IMR-90 (cell line): ENCODE measurements around the gene DAAM1. TPM values are rescaled to one million over a fixed set of nuclear protein-coding genes. Genes with fewer than 3 reads are reported as not detected.

Experiments used
- ATAC-seq: fragments of 200-7000 bp; cut with Tn5 transposase; 2 replicates; pipeline ENCODE4 v1.9.1; 2020; ENCODE audit warnings: low read depth, mild to moderate bottlenecking, moderate library complexity
- BruUV-seq: library from RNA; stranded (reverse); fragments of 400-500 nt; replicated peaks from 2 replicates; lab custom pipeline; 2021; lab: Mats Ljungman, UMichigan
- CTCF ChIA-PET: fragments of 300-600 bp; formaldehyde crosslinking; extraction: SDS; loops from one replicate; lab custom pipeline; 2021; ENCODE audit warnings: antibody characterized with exemption; lab: Yijun Ruan, JAX
- POLR2A ChIA-PET: fragments of 300-600 bp; sonication (Branson Sonifier 250); formaldehyde crosslinking; loops from one replicate; lab custom pipeline; 2022; ENCODE audit warnings: antibody characterized with exemption; ENCODE audit not compliant: unreplicated experiment; lab: Charles Lee
- DNase-seq: peaks from one replicate; pipeline ENCODE4 v3.0.0; 2013
- H2AFZ ChIP-seq: replicated peaks from 2 replicates; pipeline ENCODE3; 2013; ENCODE audit warnings: low read length, mild to moderate bottlenecking; ENCODE audit not compliant: poor library complexity
- H2AK5ac ChIP-seq: 2 replicates; pipeline ENCODE4 v1.6.1; 2013; ENCODE audit warnings: low read depth, low read length, inconsistent platforms
- H2AK9ac ChIP-seq: replicated peaks from 2 replicates; pipeline ENCODE3; 2013; ENCODE audit warnings: mild to moderate bottlenecking, low read depth, low read length, moderate library complexity; ENCODE audit not compliant: poor library complexity
- H2BK120ac ChIP-seq: 2 replicates; pipeline ENCODE4 v1.6.1; 2013; ENCODE audit warnings: low read depth, low read length, inconsistent platforms
- H2BK15ac ChIP-seq: 3 replicates; pipeline ENCODE4 v1.6.1; 2013; ENCODE audit warnings: low read depth, low read length, inconsistent platforms
- H2BK20ac ChIP-seq: 2 replicates; pipeline ENCODE4 v1.6.1; 2013; ENCODE audit warnings: low read depth, mild to moderate bottlenecking, inconsistent platforms, low read length, moderate library complexity
- H2BK5ac ChIP-seq: 2 replicates; pipeline ENCODE4 v1.6.1; 2013; ENCODE audit warnings: mild to moderate bottlenecking, low read depth, low read length, inconsistent platforms; ENCODE audit not compliant: poor library complexity, severe bottlenecking
- H3K14ac ChIP-seq: replicated peaks from 2 replicates; pipeline ENCODE4 v1.6.1; 2013; ENCODE audit warnings: low read depth, low read length, inconsistent platforms
- H3K18ac ChIP-seq: 2 replicates; pipeline ENCODE4 v1.6.1; 2013; ENCODE audit warnings: low read depth, low read length, control low read depth
- H3K23ac ChIP-seq: 2 replicates; pipeline ENCODE4 v1.6.1; 2013; ENCODE audit warnings: low read depth, low read length, inconsistent platforms
- H3K27ac ChIP-seq: 2 replicates; pipeline ENCODE4 v1.5.1; 2013; ENCODE audit warnings: mild to moderate bottlenecking, control low read depth, low read length; ENCODE audit not compliant: insufficient read depth
- H3K27me3 ChIP-seq: 2 replicates; pipeline ENCODE4 v1.6.1; 2013; ENCODE audit warnings: low read length; ENCODE audit not compliant: control insufficient read depth, insufficient read depth
- H3K36me3 ChIP-seq: 2 replicates; pipeline ENCODE4 v1.6.1; 2013; ENCODE audit warnings: low read length, mixed read lengths; ENCODE audit not compliant: control insufficient read depth, insufficient read depth
- H3K4ac ChIP-seq: 2 replicates; pipeline ENCODE4 v1.6.1; 2013; ENCODE audit warnings: low read depth, low read length, inconsistent platforms
- H3K4me1 ChIP-seq: 2 replicates; pipeline ENCODE4 v1.6.1; 2013; ENCODE audit warnings: low read length, mixed read lengths; ENCODE audit not compliant: control insufficient read depth, insufficient read depth
- H3K4me2 ChIP-seq: 2 replicates; pipeline ENCODE4 v1.6.1; 2013; ENCODE audit warnings: low read depth, mild to moderate bottlenecking, control low read depth, low read length, moderate library complexity
- H3K4me3 ChIP-seq: 2 replicates; pipeline ENCODE4 v1.5.1; 2013; ENCODE audit warnings: low read depth, mild to moderate bottlenecking, control low read depth, low read length, moderate library complexity; ENCODE audit not compliant: insufficient read depth
- H3K56ac ChIP-seq: 2 replicates; pipeline ENCODE4 v1.6.1; 2013; ENCODE audit warnings: low read length, inconsistent platforms; ENCODE audit not compliant: insufficient read depth; ENCODE audit errors: extremely low read depth
- H3K79me1 ChIP-seq, 2 experiments: 2 replicates each; pipeline ENCODE4 v1.6.1; 2013; ENCODE audit warnings: low read length in 2 of 2, inconsistent platforms in 1 of 2, low read depth in 1 of 2
- H3K9ac ChIP-seq: 2 replicates; pipeline ENCODE4 v1.6.1; 2013; ENCODE audit warnings: low read depth, low read length, control low read depth
- H3K9me1 ChIP-seq: 2 replicates; pipeline ENCODE4 v1.6.1; 2013; ENCODE audit warnings: low read length, inconsistent platforms; ENCODE audit not compliant: insufficient read depth
- H3K9me3 ChIP-seq: 2 replicates; pipeline ENCODE4 v1.6.1; 2013; ENCODE audit warnings: low read length; ENCODE audit not compliant: control insufficient read depth, insufficient read depth
- H4K20me1 ChIP-seq: 2 replicates; pipeline ENCODE4 v1.6.1; 2013; ENCODE audit warnings: low read length, inconsistent platforms; ENCODE audit not compliant: insufficient read depth
- H4K5ac ChIP-seq: 2 replicates; pipeline ENCODE4 v1.6.1; 2013; ENCODE audit warnings: mild to moderate bottlenecking, low read depth, low read length, control low read depth
- H4K8ac ChIP-seq, 2 experiments: 2 replicates each; pipeline ENCODE4 v1.6.1; 2013; ENCODE audit warnings: low read depth in 2 of 2, low read length in 2 of 2, control low read depth in 1 of 2, inconsistent platforms in 1 of 2
- H4K91ac ChIP-seq: 2 replicates; pipeline ENCODE4 v1.6.1; 2013; ENCODE audit warnings: low read depth, low read length, inconsistent platforms; ENCODE audit not compliant: insufficient read depth
- BHLHE40 ChIP-seq: fragments of 150-350 bp; IDR thresholded peaks from 2 replicates; pipeline ENCODE4 v1.6.1; 2016; ENCODE audit warnings: mild to moderate bottlenecking, low read depth, low read length
- CEBPB ChIP-seq: IDR thresholded peaks from 2 replicates; pipeline ENCODE4 v1.6.1; 2012; ENCODE audit warnings: low read depth, low read length, improper control_type of control experiment
- CHD1 ChIP-seq: IDR thresholded peaks from 2 replicates; pipeline ENCODE4 v1.6.1; 2012; ENCODE audit warnings: low read depth, low read length, improper control_type of control experiment
- FOS ChIP-seq: fragments of 150-350 bp; IDR thresholded peaks from 2 replicates; pipeline ENCODE4 v1.6.1; 2016; ENCODE audit warnings: low read depth, low read length
- MAFK ChIP-seq: IDR thresholded peaks from 2 replicates; pipeline ENCODE4 v1.6.1; 2012; ENCODE audit warnings: low read depth, low read length, improper control_type of control experiment
- MAZ ChIP-seq: IDR thresholded peaks from 2 replicates; pipeline ENCODE4 v1.6.1; 2012; ENCODE audit warnings: low read depth, mild to moderate bottlenecking, low read length, improper control_type of control experiment, moderate library complexity, borderline replicate concordance
- MXI1 ChIP-seq: IDR thresholded peaks from 2 replicates; pipeline ENCODE4 v1.6.1; 2012; ENCODE audit warnings: low read depth, mild to moderate bottlenecking, low read length, moderate library complexity, borderline replicate concordance
- NFE2L2 ChIP-seq: fragments of 150-350 bp; IDR thresholded peaks from 2 replicates; pipeline ENCODE4 v1.6.1; 2016; ENCODE audit warnings: low read depth, mild to moderate bottlenecking, low read length
- POLR2A ChIP-seq: IDR thresholded peaks from 2 replicates; pipeline ENCODE4 v1.6.1; 2012; ENCODE audit warnings: mild to moderate bottlenecking, low read depth, low read length
- RAD21 ChIP-seq: IDR thresholded peaks from 2 replicates; pipeline ENCODE4 v1.6.1; 2012; ENCODE audit warnings: low read length, improper control_type of control experiment
- RCOR1 ChIP-seq: IDR thresholded peaks from 2 replicates; pipeline ENCODE4 v1.6.1; 2012; ENCODE audit warnings: mild to moderate bottlenecking, low read length, improper control_type of control experiment; ENCODE audit not compliant: insufficient replicate concordance
- SMC3 ChIP-seq: fragments of 150-350 bp; IDR thresholded peaks from 2 replicates; pipeline ENCODE4 v1.6.1; 2016; ENCODE audit warnings: low read depth, mild to moderate bottlenecking, antibody characterized with exemption, low read length, moderate library complexity
- WGBS, 2 experiments: methylation state at CpG; one replicate each; pipeline versions ENCODE4 v1.1.5 to v1.1.7; 2013; ENCODE audit warnings: missing lambda C conversion rate in 2 of 2; ENCODE audit not compliant: insufficient read length in 1 of 2; ENCODE audit errors: extremely low coverage in 2 of 2; 5-methylcytosine and 5-hydroxymethylcytosine counted together
- dilution Hi-C: fragments of 300-500 bp; cut with HindIII; formaldehyde crosslinking; loops from one replicate; pipeline ENCODE4 v1.14.3; 2018; ENCODE audit warnings: low sequenced_read_pairs; ENCODE audit not compliant: unreplicated experiment
- in situ Hi-C: fragments of 300-500 bp; cut with MboI; formaldehyde crosslinking; loops from 3 replicates; pipeline ENCODE4 v1.14.3; 2019; ENCODE audit warnings: low sequenced_read_pairs, inconsistent platforms, mixed read lengths
- intact Hi-C: fragments of 100-400 bp; cut with micrococcal nuclease; formaldehyde crosslinking; loops from 2 replicates; pipeline ENCODE4 v1.10.0; 2022
- polyA plus RNA-seq, 3 experiments: library from polyadenylated mRNA; depleted of rRNA; stranded (reverse); fragments of >200 nt; gene quantifications; 2 replicates each; pipeline ENCODE4 v1.2.3, GENCODE V29; 2012; ENCODE audit warnings: low replicate concordance in 1 of 3
- total RNA-seq: library from RNA; depleted of rRNA; stranded (reverse); fragments of >200 nt; gene quantifications from 2 replicates; pipeline ENCODE4 v1.2.3, GENCODE V29; 2012
- TF ChIP-seq, protein P1 (sequence below): conservative IDR thresholded peaks from 2 replicates; pipeline ENCODE4 v1.5.1; 2012; ENCODE audit warnings: mild to moderate bottlenecking, low read depth, low read length, improper control_type of control experiment
- TF ChIP-seq, protein P2 (sequence below): fragments of 150-350 bp; IDR thresholded peaks from 2 replicates; pipeline ENCODE4 v1.6.1; 2017; ENCODE audit warnings: mild to moderate bottlenecking, antibody characterized with exemption, low read length, low read depth
- TF ChIP-seq, protein P3 (sequence below): fragments of 150-350 bp; IDR thresholded peaks from 2 replicates; pipeline ENCODE4 v1.6.1; 2016; ENCODE audit warnings: low read depth, mild to moderate bottlenecking, low read length, moderate library complexity, borderline replicate concordance

DAAM1 gene
- total and polyA plus RNA-seq, 2 of the 4 experiments (the other 2 are of a cell fraction): 4.8 to 5.4 TPM

DNA sequence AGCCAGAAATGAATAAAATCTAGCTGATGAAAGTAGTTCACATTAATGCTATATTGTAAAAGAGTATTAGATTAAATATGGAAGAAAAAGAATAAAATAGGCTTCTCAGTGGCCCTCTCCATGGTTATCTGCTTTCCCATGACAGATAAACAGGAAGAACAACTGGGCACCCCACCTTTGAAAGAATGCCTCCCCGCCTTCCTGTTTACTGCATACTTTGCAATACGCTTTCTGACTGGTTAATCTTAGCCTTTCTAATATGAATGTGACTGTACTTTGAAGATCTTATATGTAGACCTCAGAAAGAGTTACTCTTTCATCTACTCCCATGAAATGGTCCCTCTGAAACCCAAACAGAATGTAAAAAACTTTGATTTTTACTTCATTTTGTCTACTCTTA, 34.1 kb upstream of the DAAM1 start:
- dilution Hi-C loops (no loop called here), intact Hi-C loops (no loop called here), in situ Hi-C loops (no loop called here)
- POLR2A ChIA-PET: no interaction called here
- ATAC-seq: no peak
- peaks cover 2% of the 10 kb centered on the region; the same call in 1 of the 2 replicates for H3K4me1 ChIP-seq
- no peak overlapping the region; the same call in 1 of the 2 replicates for H3K23ac ChIP-seq
- no TSS peak for BruUV-seq
- CTCF ChIA-PET: interaction anchor here (0.6 kb wide), 1 partner anchor 37 kb away, joined by 3 read pairs; no protein-coding TSS in a partner anchor
- no peak overlapping the region for H3K4me2 ChIP-seq
- H3K36me3 ChIP-seq: no peaks in the 10 kb centered on the region
- H2AK5ac ChIP-seq: no peak overlapping the region
- no peak overlapping the region for H3K9ac ChIP-seq
- no peak overlapping the region for H2AFZ ChIP-seq
- H3K9me3 ChIP-seq: peaks cover 3% of the 10 kb centered on the region; the same call in 1 of the 2 replicates
- H2BK120ac ChIP-seq: no peak overlapping the region
- TF ChIP-seq RCOR1 (no peak), MAFK (no peak), MXI1 (no peak), POLR2A (no peak), BHLHE40 (no peak), CEBPB (no peak), CHD1 (no peak), MAZ (no peak), RAD21 (no peak), SMC3 (no peak), FOS (no peak), NFE2L2 (no peak)
- TF ChIP-seq, protein P1, sequence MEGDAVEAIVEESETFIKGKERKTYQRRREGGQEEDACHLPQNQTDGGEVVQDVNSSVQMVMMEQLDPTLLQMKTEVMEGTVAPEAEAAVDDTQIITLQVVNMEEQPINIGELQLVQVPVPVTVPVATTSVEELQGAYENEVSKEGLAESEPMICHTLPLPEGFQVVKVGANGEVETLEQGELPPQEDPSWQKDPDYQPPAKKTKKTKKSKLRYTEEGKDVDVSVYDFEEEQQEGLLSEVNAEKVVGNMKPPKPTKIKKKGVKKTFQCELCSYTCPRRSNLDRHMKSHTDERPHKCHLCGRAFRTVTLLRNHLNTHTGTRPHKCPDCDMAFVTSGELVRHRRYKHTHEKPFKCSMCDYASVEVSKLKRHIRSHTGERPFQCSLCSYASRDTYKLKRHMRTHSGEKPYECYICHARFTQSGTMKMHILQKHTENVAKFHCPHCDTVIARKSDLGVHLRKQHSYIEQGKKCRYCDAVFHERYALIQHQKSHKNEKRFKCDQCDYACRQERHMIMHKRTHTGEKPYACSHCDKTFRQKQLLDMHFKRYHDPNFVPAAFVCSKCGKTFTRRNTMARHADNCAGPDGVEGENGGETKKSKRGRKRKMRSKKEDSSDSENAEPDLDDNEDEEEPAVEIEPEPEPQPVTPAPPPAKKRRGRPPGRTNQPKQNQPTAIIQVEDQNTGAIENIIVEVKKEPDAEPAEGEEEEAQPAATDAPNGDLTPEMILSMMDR: no peak
- TF ChIP-seq, protein P2, sequence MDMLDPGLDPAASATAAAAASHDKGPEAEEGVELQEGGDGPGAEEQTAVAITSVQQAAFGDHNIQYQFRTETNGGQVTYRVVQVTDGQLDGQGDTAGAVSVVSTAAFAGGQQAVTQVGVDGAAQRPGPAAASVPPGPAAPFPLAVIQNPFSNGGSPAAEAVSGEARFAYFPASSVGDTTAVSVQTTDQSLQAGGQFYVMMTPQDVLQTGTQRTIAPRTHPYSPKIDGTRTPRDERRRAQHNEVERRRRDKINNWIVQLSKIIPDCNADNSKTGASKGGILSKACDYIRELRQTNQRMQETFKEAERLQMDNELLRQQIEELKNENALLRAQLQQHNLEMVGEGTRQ: no peak
- TF ChIP-seq, protein P3, sequence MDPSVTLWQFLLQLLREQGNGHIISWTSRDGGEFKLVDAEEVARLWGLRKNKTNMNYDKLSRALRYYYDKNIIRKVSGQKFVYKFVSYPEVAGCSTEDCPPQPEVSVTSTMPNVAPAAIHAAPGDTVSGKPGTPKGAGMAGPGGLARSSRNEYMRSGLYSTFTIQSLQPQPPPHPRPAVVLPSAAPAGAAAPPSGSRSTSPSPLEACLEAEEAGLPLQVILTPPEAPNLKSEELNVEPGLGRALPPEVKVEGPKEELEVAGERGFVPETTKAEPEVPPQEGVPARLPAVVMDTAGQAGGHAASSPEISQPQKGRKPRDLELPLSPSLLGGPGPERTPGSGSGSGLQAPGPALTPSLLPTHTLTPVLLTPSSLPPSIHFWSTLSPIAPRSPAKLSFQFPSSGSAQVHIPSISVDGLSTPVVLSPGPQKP: no peak
- H3K18ac ChIP-seq: no peak overlapping the region
- no peak overlapping the region for H3K56ac ChIP-seq
- H3K9me1 ChIP-seq: no peaks in the 10 kb centered on the region; the same call in 1 of the 2 replicates
- no peak overlapping the region for H4K8ac ChIP-seq
- no peak overlapping the region for H3K4ac ChIP-seq
- no peak overlapping the region for H2BK15ac ChIP-seq
- no peak overlapping the region for H2BK5ac ChIP-seq
- H4K20me1 ChIP-seq: no peaks in the 10 kb centered on the region
- no peak overlapping the region for H4K5ac ChIP-seq
- no peak overlapping the region for H3K14ac ChIP-seq
- H3K27ac ChIP-seq: no peak overlapping the region
- H4K91ac ChIP-seq: no peak overlapping the region
- H3K79me1 ChIP-seq: no peaks in the 10 kb centered on the region
- WGBS, 2 experiments: no CpG with 5 or more reads among the region's 2 CpGs
- no peak for DNase-seq
- H3K27me3 ChIP-seq: peaks cover 28% of the 10 kb centered on the region
- no peak overlapping the region for H2AK9ac ChIP-seq
- H3K4me3 ChIP-seq: no peak overlapping the region
- no peak overlapping the region for H2BK20ac ChIP-seq
